Epidermal melanocyte (primary cell): ENCODE results near the gene AQP2.

Experiments used
- DNase-seq: peaks from one replicate; pipeline ENCODE4 v3.0.0; 2011; ENCODE audit warnings: low spot score; ENCODE audit not compliant: insufficient read length

Gene AQP2

DNA sequence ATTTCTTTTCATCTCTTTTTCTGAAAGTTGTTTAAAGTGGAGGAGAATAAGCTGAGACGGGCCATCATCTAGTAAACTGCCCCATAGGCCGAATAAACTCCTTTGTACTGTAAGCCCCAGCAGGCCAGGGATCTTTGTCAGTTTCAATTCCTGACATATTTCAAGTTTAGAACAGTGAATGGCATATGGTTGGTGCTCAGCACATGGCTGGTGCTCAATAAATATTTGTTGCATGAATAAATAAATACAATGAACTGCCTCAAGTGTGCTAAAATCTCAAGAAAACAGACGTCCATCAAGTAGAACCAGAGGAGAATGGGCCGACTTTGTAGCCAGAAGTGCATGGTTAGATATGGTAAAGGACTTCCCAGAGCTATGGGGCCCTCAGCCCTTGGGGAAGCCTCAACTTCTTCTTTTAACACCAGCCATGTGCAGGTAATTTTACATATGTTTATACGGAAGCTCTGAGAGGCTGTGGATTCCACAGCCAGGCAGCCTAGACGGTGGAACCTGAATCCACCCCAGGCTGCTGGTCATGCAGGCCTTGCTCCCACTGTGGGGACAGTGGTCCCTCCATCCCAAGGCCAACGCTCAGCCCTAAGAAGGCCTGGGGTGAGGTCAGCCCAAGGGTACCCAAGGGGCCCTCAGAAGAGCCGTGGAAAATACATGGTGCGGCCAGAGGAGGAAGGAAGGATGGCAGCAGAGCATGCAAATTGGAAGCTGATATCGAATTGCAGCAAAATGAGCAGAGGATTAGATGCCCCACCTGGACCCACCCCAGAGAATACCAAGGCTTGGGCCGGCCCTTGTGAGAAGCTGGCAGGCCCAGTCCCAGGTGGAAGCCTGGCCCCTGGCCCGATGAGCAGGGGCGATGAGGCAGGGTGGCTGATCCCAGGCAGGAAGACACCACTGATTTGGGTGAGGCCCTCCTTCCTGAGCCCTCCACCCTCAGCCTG, 8.7 kb upstream of the AQP2 start:
- DNase-seq: no peak

DNA sequence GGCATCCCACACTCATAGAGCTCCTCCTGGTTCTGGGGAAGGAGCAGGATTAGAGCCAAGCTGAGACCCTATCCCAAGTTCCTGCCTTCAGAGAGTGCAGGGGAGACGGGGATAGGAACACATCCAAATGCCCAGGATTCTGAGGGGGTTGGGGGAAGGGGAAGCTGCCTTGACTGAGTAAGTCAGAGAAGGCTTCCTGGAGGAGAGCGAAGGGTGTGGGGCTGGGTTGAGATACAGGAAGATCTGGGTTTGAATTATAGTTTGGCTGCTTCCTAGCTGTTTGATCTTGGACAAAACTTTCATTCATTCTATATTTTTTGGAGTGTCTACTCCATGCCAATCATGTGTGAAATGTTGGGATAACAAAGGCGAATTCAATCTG, 8.0 kb upstream of the AQP2 start:
- no peak for DNase-seq

DNA sequence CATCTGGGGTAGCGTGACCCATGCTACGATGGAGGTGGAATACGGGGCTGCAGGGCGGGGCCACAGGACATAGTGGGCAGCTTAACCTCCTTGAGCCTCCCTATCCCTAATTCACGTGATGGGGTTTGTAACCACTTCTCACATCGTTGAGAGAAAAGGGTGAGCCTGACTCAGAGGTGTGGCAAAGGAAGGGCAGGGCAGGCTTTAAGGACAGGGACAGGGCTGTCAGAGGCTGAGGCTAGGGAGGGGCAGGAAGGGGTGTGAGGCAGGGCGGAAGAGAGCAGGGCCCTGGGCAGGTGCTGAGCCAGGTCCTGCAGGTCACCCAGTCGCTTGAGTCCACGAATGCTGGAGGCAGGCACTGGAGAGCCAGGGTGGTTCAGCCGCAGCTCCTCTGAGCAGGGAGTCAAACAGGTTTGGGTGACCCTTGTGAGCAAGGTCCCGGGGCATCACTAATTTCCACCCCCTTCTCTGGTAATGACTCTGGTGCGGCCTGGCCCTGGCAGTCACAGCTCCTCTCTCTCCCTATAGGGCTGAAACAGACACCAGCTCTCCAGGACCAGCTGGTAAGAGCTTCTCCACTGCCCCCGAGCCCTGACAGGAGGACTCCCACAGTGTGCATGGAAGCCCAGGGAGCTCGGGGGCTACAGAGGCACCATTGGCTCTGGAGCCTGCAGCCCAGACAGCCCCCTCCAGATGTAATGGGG, 7.5 kb upstream of the AQP2 start:
- DNase-seq: no peak

DNA sequence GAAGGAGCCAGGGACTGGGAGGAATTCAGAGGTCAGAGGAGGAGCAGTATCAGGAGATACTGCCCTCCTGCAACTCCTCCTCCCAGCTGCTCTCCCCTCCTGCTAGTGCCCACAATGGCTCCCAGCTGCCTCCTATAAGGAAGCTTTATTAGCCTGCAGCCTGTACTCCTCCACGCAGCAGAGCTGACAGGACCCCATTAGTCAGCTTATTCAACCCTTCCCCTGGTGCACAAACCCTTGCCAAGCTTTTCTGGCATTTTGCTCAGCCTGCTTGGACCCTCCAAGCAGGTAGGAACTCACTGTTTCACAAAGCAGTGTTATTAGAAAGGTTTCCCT, 6.9 kb upstream of the AQP2 start:
- DNase-seq: no peak

DNA sequence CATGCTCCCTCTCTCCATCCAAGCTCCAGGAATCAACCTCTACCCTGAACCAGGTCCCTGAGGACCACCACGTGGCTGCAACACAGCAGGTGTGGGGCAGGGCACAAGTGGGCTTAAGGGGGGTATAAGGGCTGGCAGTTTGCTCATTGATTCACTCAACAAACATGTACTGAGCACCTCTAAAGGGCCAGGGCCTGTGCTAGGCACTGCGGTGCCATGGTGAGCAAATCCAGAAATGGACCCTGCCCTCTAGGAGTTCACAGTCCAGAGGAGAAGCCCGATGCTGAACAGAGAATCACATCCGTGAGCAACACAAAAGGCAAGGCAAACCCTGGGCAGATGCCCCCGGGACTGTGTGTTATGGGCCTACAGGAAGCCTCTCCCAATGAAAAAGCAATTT, 6.5 kb upstream of the AQP2 start:
- DNase-seq: no peak

DNA sequence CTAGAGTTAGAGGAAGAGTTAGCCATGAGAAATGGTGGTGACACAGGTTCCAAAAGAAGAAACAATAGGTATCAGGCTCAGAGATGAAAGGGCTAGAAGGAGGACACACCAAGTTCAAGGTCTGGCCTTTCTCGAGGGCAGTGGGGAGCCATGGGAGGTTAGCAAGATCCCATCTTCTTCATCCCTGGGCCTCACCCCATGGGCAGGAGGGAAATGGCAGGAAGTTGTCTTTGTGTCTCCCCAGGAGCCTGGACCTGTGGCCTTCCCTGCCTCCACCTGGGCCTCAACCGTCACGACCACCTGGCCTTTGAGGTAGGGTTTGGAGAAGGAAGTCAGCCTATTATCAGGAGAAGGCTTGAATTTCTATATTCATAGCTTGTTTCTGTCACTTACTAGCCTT, 5.8 kb upstream of the AQP2 start:
- no peak for DNase-seq

DNA sequence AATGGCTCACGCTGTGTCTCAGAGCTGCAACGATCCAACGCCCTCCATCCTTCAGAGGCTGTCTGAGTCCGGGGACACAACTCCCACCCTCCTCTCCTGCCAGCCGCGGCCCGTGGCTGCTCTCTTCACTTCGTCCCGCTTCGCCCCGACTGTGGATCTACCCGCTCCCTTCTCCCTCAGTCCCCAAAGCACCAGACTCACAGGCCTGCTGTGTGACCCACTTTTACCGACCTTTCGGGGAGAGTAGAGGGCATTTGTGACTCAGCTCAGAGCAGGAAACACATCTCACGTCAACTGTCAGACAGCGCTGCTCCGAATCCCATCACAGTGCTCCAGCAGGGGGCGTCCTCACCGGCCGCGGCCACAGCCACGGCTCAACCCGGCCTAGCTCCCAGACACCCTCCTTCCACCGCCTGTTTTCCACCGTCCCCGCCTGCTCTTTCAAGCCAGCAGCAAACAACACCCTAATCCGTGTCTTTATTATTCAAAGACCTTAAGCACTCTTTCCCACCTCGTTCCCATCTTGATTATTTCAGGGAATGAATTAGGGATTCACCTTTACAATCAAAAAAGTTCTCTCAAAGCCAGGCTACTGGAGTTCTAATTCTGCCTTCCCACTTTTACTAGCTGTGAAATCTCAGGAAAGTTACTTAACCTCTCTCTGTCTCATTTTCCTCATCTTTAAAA, 5.0 kb upstream of the AQP2 start:
- peak; percentile 83 for DNase-seq

DNA sequence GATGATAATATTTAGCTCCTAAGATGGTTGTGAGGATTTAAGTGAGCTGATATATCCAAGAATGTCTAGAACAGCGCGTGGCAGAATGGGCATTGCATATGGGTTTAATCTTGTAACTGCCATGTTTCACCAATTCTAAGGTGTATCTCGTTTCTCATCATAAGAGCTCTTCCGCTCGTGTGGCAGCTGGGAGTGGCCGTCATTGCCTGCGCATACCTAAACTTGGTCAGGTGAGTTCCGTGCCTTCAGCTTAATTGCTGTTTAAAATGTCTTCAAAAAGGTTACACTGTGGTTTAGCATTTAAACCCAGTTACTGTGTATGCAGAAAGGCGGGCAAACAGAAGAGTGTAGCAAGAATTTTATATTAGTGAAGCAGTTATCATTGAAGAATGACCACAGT, 4.5 kb upstream of the AQP2 start:
- DNase-seq: no peak

DNA sequence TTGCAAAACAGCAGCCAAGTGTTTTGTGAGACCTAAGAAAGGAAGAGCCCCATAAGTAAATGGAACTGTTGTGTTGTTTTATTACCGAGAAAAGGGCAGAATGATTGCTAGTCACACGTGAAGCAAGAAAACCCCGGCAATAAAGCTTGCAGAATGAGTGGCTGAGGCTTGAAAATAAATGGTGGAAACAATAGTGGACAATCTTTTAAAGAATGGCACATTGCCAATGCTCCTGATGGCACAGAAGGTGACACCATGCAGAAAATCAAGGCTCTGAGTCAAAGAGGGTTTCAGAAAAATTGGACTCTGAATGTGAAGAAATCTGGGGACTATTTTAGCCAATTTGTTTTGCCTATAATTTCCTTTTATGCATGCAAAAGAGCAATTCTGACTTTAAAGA, 4.0 kb upstream of the AQP2 start:
- DNase-seq: no peak

DNA sequence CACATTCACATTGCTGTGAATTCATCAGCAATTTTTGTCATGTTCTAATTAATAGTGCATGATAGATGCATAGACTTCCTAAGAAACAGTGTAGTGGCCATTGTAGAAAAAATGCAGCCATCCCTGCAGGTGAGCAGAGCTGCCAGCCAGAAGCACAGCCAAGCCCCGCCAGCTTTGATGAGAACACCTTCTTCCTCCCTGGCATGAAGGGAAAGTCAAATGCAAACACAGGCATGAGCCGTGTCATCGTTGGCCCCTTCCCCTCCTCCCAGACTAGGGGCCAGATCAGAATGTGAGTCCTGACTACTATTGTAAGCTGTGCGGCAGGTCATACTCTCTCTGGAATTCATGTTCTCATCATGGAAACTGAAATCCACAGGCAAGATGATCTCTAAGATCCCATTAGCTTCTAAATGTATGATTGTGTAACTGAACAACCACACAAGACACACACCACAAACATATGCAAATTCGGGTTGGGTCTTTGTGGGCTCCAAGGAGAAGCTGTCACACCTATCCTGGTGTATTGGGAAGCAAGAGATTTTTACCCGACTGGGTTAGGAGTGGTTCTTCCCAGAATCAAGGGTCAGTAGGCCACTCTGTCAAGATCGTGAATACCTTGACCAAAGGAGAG, 2.8 kb upstream of the AQP2 start:
- DNase-seq: no peak

DNA sequence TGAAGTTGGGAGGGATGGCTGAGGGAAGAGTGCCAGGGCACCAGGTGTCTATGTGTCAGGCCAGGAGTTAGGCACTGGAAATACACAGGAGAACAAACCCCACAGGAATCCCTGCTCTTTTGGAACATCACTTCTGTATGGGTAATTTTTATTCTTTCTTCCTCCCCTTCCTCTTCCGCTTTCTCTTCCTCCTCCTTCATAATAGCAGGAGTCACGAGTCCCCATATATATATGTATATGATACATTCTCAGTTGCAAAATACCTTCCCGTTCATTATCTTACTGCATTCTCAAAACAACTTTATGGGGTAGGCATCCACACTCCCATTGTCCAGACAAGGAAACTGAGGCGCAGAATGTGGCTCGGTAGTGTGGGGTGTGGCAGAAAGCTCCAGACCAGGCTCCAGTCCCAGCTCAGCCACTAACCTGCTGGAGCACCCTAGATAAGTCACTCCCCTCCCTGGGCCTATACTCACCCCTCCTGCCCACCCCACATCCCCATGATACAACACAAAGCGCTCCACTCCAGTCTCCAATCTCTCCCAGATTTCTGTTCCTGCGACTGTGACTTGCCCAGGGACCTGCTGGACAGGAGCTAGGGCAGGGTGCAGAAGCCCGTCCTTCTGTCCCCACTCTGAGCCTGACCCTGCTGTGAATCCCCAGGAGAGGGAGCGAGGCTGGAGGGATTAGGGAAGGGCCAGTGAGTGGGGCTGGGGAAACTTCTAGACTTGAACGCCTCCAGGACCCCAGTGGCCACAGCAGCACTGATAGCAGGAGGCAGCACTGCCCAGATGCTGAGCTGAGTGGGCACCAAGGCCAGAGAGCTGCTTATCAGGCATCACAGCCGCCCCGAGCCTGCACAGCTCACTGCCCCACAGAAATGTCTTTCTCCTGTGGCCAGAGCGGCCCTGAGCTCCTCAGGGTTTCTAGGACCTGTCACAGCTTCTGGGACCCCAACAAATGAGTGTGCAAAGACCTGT, 1.4 kb upstream of the AQP2 start:
- DNase-seq: no peak

DNA sequence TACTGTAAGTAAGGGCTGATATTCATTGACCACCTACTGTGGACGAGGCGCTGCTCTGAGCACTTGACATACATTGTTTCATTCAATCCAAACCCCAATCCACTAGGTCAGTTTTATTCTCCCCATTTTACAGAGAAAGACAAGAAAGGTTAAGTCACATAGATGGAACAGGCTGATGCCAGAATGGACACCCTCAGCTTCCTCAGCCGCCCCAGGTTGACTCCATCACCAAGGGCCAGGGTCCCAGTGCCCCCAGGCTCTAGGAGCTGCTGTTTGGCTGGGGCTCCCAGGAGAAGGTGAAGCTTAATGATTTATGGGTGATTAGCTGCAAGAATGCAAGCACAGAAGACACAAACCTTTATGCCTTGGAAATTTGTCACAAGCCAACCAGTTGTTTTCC, 671 bp upstream of the AQP2 start:
- no peak for DNase-seq

DNA sequence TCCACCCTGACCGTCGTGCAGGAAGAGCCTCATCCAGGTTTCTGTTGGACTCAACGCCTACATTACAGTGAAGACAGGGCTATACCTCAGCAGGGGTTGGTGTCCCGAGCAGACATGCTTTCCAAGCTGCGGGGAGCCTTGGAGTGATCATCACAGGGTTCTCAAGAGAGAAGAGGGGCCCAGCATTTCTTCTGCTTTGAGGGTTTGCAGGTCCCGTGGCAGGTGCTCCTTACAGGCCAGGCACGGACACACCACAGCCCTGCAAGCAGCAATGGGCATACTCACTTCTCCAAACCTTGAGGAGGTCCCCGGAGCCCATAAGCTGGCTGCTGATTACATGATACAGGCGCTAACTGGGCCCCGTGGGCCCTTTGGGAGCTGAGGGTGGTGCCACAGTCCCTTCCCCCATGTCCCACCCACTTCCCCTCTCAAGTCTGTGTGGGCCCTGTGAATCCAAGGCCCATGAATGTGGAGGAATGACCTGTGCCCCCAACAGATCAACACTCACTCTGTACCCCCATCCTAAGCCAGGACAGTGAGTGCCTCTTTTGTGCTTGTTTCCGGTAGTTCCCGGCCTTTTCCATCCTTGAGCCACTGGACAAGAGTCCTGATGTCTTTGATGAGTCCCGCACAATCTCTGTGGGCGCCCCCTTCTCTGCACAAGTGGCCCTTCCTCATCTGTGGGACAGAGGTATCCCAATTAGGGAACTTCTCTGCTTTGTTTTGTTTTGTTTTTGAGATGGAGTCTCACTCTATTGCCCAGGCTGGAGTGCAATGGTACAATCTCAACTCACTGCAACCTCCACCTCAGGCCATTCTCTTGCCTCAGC, 1.1 kb downstream of the AQP2 start:
- DNase-seq: no peak

DNA sequence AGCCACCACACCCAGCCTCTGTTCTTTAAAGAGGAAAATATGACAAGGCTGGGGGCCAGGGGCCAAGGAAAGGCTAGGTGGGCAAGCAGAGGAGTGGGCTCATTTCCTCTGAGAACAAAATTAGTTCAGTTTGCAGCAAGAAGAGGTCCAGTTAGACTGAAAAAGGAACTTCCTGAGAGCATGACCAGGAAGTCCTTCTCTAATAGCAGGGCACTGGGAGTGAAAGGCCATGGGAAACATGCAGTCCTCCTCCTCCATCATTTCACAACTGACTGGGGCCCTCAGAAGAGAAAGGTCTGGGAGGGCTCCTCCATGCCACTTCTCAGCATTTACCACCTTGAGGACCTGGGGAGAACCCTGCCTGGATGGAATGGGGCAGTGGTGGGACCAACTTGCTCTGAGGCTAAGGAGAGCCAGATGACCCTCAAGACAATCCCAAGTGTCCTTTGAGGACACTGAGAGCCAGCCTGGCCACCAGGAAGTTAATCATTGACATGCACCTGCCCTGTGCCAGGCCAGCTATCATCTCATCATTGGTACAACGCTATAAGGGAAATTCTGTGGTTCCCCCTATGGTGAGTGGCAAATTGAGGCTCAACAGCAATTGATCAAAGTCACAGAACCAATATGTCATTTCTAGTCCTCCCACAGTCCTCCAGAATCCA, 2.0 kb downstream of the AQP2 start:
- DNase-seq: no peak

DNA sequence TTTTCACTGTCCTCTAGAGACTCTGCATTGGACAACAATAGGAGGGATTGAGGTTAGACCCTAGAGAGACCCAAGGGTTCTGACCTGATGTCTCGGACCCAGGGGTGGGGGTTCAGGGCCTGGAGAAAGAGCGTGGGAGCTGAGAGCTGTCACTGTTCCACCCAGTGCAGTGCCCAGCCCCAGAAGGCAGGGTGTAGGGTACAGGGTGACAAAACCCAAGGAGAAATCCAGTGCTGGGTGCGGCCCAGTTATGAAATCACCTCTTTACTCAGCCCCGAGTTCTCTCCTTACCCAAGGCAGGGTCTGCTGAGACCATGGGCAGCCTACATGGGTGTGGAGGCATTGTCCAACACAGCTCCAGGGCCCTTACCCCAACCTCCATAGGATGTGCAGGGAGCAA, 2.6 kb downstream of the AQP2 start:
- no peak for DNase-seq

DNA sequence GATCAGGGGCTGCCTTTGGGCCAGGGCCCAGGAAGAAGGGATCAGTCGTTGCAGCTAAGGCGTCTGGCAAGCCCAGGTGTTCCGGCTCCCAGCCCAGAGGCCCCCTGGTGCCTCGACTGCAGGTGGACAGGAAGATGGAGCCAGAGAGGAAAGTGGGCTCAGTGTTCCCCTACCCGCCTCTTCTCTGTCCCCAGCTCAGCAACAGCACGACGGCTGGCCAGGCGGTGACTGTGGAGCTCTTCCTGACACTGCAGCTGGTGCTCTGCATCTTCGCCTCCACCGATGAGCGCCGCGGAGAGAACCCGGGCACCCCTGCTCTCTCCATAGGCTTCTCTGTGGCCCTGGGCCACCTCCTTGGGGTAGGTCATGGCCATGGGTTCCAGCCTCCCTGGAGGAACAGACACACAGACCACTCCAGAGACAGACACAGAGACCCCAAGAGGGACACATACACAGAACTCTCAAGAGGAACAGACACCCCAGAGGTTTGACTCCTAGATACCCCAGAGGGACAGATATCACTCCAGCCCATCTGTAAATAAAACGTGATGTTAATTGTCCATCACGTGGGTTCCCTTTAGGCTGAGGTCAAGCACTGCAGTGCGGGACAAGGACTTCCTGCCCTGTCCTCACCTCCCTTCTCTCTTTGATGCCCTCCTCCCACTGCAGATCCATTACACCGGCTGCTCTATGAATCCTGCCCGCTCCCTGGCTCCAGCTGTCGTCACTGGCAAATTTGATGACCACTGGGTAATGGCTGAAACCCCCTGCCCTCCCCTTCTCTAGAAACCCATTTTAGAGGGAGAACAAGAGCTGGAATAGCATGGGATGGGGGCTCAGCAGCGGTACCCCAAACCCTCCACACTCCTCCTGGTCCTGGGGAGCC, 3.7 kb downstream of the AQP2 start:
- DNase-seq: no peak

DNA sequence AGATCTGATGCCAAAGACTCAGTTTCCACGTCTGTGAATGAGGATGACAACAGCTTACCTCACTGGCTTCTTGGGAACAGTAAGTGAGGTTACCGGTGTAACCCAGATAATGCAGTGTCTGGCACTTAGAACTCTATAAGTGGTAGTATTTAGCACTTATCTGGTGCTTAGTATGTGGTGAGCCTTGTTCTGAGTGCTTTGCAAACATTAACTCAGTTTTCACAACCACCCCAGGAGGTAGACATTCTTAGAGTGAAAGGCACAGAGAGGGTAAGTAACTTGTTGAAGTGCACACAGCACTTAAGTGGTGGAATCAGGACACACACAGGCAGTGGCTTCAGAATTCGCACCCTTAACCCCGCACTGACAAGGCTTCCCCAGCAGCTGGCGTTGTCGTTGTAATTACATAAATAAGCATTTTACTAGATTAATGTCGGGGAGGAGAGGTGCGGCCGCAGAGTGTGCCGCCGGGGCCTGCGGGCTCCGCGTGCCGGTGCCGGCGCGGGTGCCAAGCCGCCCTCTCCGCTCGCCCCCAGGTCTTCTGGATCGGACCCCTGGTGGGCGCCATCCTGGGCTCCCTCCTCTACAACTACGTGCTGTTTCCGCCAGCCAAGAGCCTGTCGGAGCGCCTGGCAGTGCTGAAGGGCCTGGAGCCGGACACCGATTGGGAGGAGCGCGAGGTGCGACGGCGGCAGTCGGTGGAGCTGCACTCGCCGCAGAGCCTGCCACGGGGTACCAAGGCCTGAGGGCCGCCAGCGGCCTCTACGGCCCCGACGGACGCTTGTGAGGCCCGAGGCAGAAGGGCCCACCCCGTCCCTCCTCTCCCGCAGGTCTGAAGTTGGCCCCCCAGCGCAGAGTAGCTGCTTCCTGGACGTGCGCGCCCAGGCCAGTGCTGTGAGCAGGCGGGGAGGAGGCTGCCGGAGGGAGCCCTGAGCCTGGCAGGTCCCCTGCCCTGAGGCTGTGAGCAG, 4.6 kb downstream of the AQP2 start:
- DNase-seq: no peak
